NCI-H1092 (cell line): ENCODE data around the gene COX19.
"Not testable (repeated sequence)": the region's sequence is repeated elsewhere in the genome, so short reads cannot be mapped to it uniquely, and the experiment has no call there.

ENCODE experiments used
- DNase-seq: peaks from one replicate; lab custom pipeline; 2025; lab: John Stamatoyannopoulos, UW

The COX19 gene

GRCh38 chr7:924541-925231, 50.7 kb downstream of the COX19 start:
- DNase-seq: no peak

DNA sequence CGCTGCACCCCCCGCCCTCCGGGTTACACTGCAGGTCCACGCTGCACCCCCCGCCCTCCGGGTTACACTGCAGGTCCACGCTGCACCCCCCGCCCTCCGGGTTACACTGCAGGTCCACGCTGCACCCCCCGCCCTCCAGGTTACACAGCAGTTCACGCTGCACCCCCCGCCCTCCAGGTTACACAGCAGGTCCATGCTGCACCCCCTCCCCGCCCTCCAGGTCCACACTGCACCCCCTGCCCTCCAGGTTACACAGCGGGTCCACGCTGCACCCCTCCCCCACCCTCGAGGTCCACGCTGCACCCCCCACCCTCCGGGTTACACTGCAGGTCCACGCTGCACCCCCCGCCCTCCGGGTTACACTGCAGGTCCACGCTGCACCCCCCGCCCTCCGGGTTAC, 51.3 kb downstream of the COX19 start:
- DNase-seq: not testable (repeated sequence)

- no peak for DNase-seq
Measured at GRCh38 chr7:923108-924041, 52.0 kb downstream of the COX19 start.

DNA sequence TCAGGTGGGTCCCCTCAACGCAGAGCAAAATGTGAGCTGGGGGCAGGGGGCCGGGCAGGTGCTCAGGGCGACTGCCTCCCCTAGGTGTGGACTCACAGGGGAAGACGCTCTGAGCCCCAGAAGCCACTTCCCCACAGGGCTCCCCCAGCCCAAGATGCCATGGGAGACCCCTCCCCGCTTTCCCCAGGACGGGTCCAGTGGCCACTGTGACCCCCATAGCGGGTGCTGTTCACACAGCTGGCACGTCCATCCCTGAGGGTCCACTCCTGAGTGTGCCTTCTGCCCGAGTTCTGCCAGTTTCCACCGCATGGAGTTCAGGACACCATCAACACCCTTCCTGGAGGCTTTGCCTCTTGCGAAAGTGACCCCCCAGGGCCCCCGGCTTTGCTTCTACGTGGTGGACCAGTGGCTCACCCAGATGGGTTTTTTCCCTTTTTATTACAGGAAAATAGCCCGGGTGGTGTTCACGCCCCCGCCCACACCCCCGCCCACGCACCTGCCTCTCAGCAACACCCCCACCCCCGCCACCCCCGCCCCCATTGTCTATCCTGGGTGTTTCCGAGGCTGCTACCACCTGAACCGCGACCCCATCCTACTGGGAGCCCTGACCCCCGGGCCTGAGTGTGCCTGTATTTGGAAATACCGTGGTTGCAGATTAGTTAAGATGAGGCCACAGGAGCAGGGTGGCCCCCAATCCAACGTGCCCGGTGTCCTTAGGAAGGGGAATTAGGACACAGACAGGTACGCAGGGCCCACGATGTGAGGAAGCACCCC, 52.8 kb downstream of the COX19 start:
- DNase-seq: no peak

DNA sequence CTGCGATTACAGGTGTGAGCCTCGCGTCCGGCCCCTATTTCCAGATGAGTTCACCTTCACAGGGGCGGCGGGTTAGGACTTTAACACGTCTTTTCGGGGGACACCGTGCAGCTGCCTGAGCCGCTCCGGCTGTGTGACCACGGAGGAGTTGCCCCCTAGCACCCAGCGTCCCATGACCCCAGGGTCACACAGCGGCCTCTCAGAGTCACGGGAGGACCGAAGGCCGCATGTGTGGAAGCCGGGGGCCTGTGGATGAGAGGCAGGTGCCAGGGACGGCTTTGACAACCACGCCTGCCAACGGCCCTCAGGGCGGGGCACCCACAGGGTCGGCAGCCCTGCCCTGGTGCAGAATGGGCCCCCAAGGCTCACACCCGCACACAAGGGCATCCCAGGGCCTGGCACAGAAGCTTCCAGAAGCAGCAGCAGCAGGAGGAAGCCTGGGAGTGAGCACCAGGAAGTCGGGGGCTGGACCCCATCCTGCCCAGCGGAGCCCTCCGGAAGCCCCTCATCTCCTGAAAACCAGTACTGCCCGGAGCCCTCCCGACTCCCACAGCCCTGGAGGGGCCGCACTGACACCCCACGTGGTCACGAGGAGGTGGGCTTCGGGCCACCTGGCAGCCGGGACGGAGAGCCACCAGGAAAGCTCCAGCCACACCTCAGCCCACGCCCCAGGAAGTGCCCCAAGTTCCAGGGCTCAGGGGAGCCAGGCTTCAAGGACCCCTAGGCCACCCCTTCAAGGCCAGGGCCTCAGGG, 53.6 kb downstream of the COX19 start:
- no peak for DNase-seq

GRCh38 chr7:921071-921461, 54.3 kb downstream of the COX19 start:
- DNase-seq: no peak

- DNase-seq: no peak
Measured at GRCh38 chr7:920351-921070, 54.8 kb downstream of the COX19 start.

GRCh38 chr7:919924-920341, 55.4 kb downstream of the COX19 start:
- no peak for DNase-seq

DNA sequence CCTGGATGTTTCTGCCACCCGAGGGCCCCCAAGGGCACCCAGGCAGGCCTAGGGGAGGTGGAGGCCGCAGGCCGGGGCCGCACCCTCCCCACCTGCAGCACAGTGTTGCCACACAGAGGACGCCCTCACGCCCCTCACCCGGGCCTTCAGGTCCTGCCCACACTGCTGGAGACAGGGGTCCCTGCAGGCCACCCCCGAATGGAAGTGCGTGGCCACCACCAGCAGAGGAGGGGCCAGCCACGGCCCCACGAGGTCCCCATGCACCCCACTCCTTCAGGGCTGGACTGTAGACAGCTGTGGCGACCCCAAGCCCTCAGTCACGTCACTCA, 56.3 kb downstream of the COX19 start:
- no peak for DNase-seq

GRCh38 chr7:918441-919113, 56.8 kb downstream of the COX19 start:
- DNase-seq: no peak

- DNase-seq: no peak
Measured at GRCh38 chr7:918118-918425, 57.3 kb downstream of the COX19 start.

- no peak for DNase-seq
Measured at GRCh38 chr7:917255-918117, 57.9 kb downstream of the COX19 start.

- DNase-seq: peak; percentile 34
Measured at GRCh38 chr7:916291-916941, 58.9 kb downstream of the COX19 start.
